ENCODE measurements around the gene ZNF555.
"Not testable (repeated sequence)": the region's sequence is repeated elsewhere in the genome, so short reads cannot be mapped to it uniquely, and the experiment has no call there.

The ZNF555 gene

DNA sequence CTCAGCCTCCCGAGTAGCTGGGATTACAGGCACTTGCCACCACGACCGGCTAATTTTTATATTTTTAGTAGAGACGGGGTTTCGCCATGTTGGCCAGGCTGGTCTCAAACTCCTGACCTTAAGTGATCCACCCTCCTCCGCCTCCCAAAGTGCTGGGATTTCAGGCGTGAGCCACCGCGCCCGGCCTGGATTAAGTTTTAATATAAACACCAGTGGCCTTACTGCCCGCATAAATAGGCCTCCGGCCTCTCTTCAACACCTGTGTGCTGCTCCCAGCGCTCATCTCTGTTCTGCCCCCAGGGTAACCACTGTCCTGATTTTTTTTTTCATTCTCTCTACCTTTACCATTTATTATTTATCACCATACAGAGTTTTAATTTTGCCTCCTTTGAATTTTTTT, 62.1 kb downstream of the ZNF555 start:
- H3K9me3 Mint-ChIP-seq, H3K4me3 Mint-ChIP-seq, H3K27ac Mint-ChIP-seq, ATAC-seq, H3K36me3 Mint-ChIP-seq, H3K27me3 Mint-ChIP-seq: not testable (repeated sequence)
- peaks cover 19% of the 10 kb centered on the region for H3K4me1 Mint-ChIP-seq

DNA sequence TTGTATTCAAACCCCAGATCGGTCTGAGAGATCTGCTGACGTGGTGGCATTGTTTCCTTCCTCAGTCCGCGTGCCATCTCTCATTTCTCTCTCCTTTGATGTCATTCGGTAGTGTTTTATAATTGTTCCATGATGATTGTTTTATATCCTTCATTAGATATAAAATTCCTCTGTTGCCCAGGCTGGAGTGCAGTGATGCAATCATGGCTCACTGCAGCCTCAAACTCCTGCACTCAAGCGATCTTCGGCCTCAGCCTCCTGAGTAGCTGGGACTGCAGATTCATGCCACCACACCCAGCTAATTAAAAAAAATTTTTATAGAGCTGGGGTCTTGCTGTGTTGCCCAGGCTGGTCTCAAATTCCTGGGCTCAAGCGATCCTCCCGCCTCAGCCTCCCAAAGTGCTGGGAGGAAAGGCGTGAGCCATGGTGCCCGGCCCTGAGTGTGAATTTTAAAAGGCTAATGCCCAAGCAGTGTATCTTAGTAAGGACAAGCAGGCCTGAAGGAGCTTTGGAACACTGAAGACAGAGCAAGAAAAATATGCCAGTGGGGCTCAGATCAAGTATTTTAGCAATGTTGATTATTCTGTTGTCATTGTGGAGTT, 64.7 kb downstream of the ZNF555 start:
- no peak overlapping the region for H3K4me3 Mint-ChIP-seq
- no peak for ATAC-seq
- H3K4me1 Mint-ChIP-seq, result peaks cover 26% of the 10 kb centered on the region
- H3K27me3 Mint-ChIP-seq, result no peaks in the 10 kb centered on the region
- peaks cover 3% of the 10 kb centered on the region for H3K9me3 Mint-ChIP-seq
- H3K27ac Mint-ChIP-seq, result no peak overlapping the region
- peaks cover 11% of the 10 kb centered on the region for H3K36me3 Mint-ChIP-seq

DNA sequence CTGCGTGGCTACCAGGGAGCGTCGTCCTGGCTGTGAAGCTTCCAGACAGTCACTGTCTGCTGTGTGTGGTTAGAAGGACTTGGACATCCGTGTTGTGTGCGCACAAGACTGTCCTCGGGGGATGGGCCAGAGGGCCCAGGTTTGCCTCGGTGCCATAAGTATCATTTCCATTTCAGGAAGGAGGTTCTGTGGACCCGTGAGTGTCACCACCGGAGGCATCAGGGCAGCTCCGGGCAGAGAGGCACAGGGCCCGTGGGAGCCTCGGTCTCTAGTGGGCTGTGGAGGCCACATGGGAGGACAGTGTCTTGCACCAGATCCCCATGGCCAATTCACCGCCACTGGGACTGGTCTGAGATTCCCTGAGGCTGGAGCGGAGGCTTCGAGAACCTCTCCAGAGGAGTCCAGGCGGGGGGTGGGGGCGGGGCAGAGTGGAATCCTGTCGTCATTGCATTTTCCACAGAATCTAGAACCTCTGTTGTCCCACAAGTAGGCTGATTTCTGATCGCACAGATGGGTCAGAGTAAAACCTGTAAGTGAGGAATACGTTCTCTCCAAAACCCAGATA, 65.4 kb downstream of the ZNF555 start:
- peaks cover 22% of the 10 kb centered on the region for H3K4me1 Mint-ChIP-seq
- H3K4me3 Mint-ChIP-seq, result no peak overlapping the region
- peaks cover 15% of the 10 kb centered on the region for H3K36me3 Mint-ChIP-seq
- peaks cover 3% of the 10 kb centered on the region for H3K9me3 Mint-ChIP-seq
- no peaks in the 10 kb centered on the region for H3K27me3 Mint-ChIP-seq
- no peak for ATAC-seq
- no peak overlapping the region for H3K27ac Mint-ChIP-seq

All from stimulated activated memory B cell treated with anti-CD40 and anti-IgM and Interleukin-4, amounts not matched to agents 10 μg/mL and 1 μg/mL and 100 μg/mL, for 72 hours (primary cell).